ENCODE data around the gene SPTBN4. TPM values are rescaled to one million over a fixed set of nuclear protein-coding genes. Genes with fewer than 3 reads are reported as not detected.

SPTBN4 gene
- polyA plus RNA-seq, 1 of the 3 experiments (the other 2 are of a cell fraction), result 3.1 TPM

- no peaks in the 10 kb centered on the region for H3K27me3 ChIP-seq (ENCODE audit: insufficient read depth)
- H3K9me2 ChIP-seq, result no peaks in the 10 kb centered on the region
- peaks cover 0 to 4% of the 10 kb centered on the region in 2 experiments; a peak in 1 of 4 replicates for H3K4me1 ChIP-seq (ENCODE audit: control insufficient read depth in 1 of 2, insufficient read depth in 2 of 2, low read depth in 1 of 2, low read length in 1 of 2)
- no peaks in the 10 kb centered on the region for H3K79me2 ChIP-seq (ENCODE audit: insufficient read depth)
- DNase-seq, result no peak
- H4K20me1 ChIP-seq (ENCODE audit: insufficient read depth), result no peaks in the 10 kb centered on the region
- 77% methylated on average over 4 of the region's 7 CpGs for WGBS (ENCODE audit: low lambda C conversion rate)
- H3K27ac ChIP-seq (ENCODE audit: low read depth in 2 of 2, low read length in 1 of 2), result no peak overlapping the region
- H3K9me3 ChIP-seq, result no peaks in the 10 kb centered on the region
- TF ChIP-seq YY1 (IDR thresholded peaks at IDR 0.05; ENCODE audit: low read depth), result no peak
- TF ChIP-seq, protein P1, sequence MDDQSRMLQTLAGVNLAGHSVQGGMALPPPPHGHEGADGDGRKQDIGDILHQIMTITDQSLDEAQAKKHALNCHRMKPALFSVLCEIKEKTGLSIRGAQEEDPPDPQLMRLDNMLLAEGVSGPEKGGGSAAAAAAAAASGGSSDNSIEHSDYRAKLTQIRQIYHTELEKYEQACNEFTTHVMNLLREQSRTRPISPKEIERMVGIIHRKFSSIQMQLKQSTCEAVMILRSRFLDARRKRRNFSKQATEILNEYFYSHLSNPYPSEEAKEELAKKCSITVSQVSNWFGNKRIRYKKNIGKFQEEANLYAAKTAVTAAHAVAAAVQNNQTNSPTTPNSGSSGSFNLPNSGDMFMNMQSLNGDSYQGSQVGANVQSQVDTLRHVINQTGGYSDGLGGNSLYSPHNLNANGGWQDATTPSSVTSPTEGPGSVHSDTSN (IDR thresholded peaks at IDR 0.05), result no peak
- TF ChIP-seq NFIC (IDR thresholded peaks at IDR 0.05; ENCODE audit: borderline replicate concordance), result no peak
- no peak for TF ChIP-seq EP300 (IDR thresholded peaks at IDR 0.05; ENCODE audit: borderline replicate concordance in 1 of 2, low read depth in 1 of 2, low read length in 1 of 2)
- TF ChIP-seq, protein P2, sequence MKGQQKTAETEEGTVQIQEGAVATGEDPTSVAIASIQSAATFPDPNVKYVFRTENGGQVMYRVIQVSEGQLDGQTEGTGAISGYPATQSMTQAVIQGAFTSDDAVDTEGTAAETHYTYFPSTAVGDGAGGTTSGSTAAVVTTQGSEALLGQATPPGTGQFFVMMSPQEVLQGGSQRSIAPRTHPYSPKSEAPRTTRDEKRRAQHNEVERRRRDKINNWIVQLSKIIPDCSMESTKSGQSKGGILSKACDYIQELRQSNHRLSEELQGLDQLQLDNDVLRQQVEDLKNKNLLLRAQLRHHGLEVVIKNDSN (IDR thresholded peaks at IDR 0.05; ENCODE audit: borderline replicate concordance, low read depth), result no peak
- no peak for TF ChIP-seq MEF2A (IDR thresholded peaks at IDR 0.05; ENCODE audit: borderline replicate concordance, low read depth)
- TF ChIP-seq, protein P3, sequence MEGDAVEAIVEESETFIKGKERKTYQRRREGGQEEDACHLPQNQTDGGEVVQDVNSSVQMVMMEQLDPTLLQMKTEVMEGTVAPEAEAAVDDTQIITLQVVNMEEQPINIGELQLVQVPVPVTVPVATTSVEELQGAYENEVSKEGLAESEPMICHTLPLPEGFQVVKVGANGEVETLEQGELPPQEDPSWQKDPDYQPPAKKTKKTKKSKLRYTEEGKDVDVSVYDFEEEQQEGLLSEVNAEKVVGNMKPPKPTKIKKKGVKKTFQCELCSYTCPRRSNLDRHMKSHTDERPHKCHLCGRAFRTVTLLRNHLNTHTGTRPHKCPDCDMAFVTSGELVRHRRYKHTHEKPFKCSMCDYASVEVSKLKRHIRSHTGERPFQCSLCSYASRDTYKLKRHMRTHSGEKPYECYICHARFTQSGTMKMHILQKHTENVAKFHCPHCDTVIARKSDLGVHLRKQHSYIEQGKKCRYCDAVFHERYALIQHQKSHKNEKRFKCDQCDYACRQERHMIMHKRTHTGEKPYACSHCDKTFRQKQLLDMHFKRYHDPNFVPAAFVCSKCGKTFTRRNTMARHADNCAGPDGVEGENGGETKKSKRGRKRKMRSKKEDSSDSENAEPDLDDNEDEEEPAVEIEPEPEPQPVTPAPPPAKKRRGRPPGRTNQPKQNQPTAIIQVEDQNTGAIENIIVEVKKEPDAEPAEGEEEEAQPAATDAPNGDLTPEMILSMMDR (IDR thresholded peaks at IDR 0.05), result no peak
- no peak overlapping the region for H3K4me2 ChIP-seq
- ChIA-PET CTCF (interaction anchor here (0.6 kb wide), 1 partner anchor 33 kb away, joined by 3 read pairs; no protein-coding TSS in a partner anchor), POLR2A (no interaction called here)
- no peak overlapping the region for H3K4me3 ChIP-seq (ENCODE audit: low read depth in 2 of 2, low read length in 1 of 2)
- H3K36me3 ChIP-seq (replicated peaks in 1 of 2; ENCODE audit: control insufficient read depth in 1 of 2, insufficient read depth in 2 of 2, low read length in 1 of 2), result no peaks in the 10 kb centered on the region
- H3F3A ChIP-seq (replicated peaks; ENCODE audit: insufficient read depth), result peaks cover 8% of the 10 kb centered on the region
- no peak overlapping the region for H2AFZ ChIP-seq (ENCODE audit: low read depth)
- no peak overlapping the region for H3K9ac ChIP-seq
These were observed 98.6 kb downstream of the SPTBN4 start for GRCh38 chr19:40565355-40565754.

GRCh38 chr19:40565910-40566495 is 99.2 kb downstream of the SPTBN4 start:
- H3K27ac ChIP-seq (ENCODE audit: low read depth in 2 of 2, low read length in 1 of 2), result no peak overlapping the region
- ChIA-PET CTCF (no interaction called here), POLR2A (no interaction called here)
- H3K27me3 ChIP-seq (ENCODE audit: insufficient read depth), result no peaks in the 10 kb centered on the region
- no peak overlapping the region for H3K4me2 ChIP-seq
- no peaks in the 10 kb centered on the region for H4K20me1 ChIP-seq (ENCODE audit: insufficient read depth)
- H3K9me2 ChIP-seq, result no peaks in the 10 kb centered on the region
- no peak overlapping the region for H3K4me3 ChIP-seq (ENCODE audit: low read depth in 2 of 2, low read length in 1 of 2)
- H3K9me3 ChIP-seq, result no peaks in the 10 kb centered on the region
- H3K36me3 ChIP-seq (replicated peaks in 1 of 2; ENCODE audit: control insufficient read depth in 1 of 2, insufficient read depth in 2 of 2, low read length in 1 of 2), result no peaks in the 10 kb centered on the region
- no peak overlapping the region for H2AFZ ChIP-seq (ENCODE audit: low read depth)
- TF ChIP-seq, protein P4, sequence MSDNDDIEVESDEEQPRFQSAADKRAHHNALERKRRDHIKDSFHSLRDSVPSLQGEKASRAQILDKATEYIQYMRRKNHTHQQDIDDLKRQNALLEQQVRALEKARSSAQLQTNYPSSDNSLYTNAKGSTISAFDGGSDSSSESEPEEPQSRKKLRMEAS (IDR thresholded peaks at IDR 0.05; ENCODE audit: low read depth), result no peak
- TF ChIP-seq RAD21 (IDR thresholded peaks at IDR 0.05; ENCODE audit: low read length) (no peak), REST (IDR thresholded peaks at IDR 0.05; ENCODE audit: low read depth, low read length) (no peak), TEAD4 (IDR thresholded peaks at IDR 0.05; ENCODE audit: borderline replicate concordance, insufficient read depth) (no peak)
- WGBS (ENCODE audit: low lambda C conversion rate), result 83% methylated on average over 11 of the region's 14 CpGs
- H3F3A ChIP-seq (replicated peaks; ENCODE audit: insufficient read depth), result peaks cover 8% of the 10 kb centered on the region
- peaks cover 0 to 5% of the 10 kb centered on the region in 2 experiments; a peak in 1 of 4 replicates for H3K4me1 ChIP-seq (ENCODE audit: control insufficient read depth in 1 of 2, insufficient read depth in 2 of 2, low read depth in 1 of 2, low read length in 1 of 2)
- H3K79me2 ChIP-seq (ENCODE audit: insufficient read depth), result no peaks in the 10 kb centered on the region
- no peak overlapping the region for H3K9ac ChIP-seq
- DNase-seq, result peak; percentile 37
